K562 (cell line): ENCODE measurements around the gene FAM50A. TPM values are rescaled to one million over a fixed set of nuclear protein-coding genes. Genes with fewer than 3 reads are reported as not detected.

Experiments used
- E2F5 ChIP-seq: sonication (generic); formaldehyde crosslinking; IDR thresholded peaks from 2 replicates; pipeline ENCODE4 v1.8.0; 2022; ENCODE audit warnings: mild to moderate bottlenecking, missing genetic modification reagents
- EHMT2 ChIP-seq: fragments of 450-650 bp; IDR thresholded peaks from 2 replicates; pipeline ENCODE4 v1.6.1; 2018; ENCODE audit warnings: antibody characterized with exemption
- EP400 ChIP-seq: fragments of 450-650 bp; IDR thresholded peaks from 2 replicates; pipeline ENCODE4 v1.6.1; 2017; ENCODE audit warnings: antibody characterized with exemption, mild to moderate bottlenecking, moderate library complexity
- GABPA ChIP-seq: fragments of 200-800 bp; sonication (Bioruptor generic); conservative IDR thresholded peaks from 2 replicates; pipeline ENCODE4 v1.6.1; 2016; ENCODE audit warnings: low read depth, missing genetic modification characterization, missing compliant biosample characterization
- HDAC1 ChIP-seq, 2 experiments: fragments of 450-650 bp; IDR thresholded peaks; 2 replicates each; pipeline ENCODE4 v1.6.1; 2016 to 2017; ENCODE audit warnings: inconsistent platforms in 1 of 2, mild to moderate bottlenecking in 1 of 2, moderate library complexity in 1 of 2
- HMBOX1 ChIP-seq: sonication (generic); IDR thresholded peaks from 2 replicates; pipeline ENCODE4 v1.6.1; 2016
- NRF1 ChIP-seq, 2 experiments: fragments of 450-650 bp; IDR thresholded peaks in 1 of 2; conservative IDR thresholded peaks in 1 of 2; 2 replicates each; pipeline ENCODE4 v1.6.1; 2014; ENCODE audit warnings: mild to moderate bottlenecking in 2 of 2
- PHTF2 ChIP-seq: fragments of 250-450 bp; sonication (Bioruptor Pico); IDR thresholded peaks from 2 replicates; pipeline ENCODE4 v1.5.0; 2021; ENCODE audit warnings: mild to moderate bottlenecking
- SIN3A ChIP-seq, 2 experiments: fragments of 150-350 bp in 1 of 2; IDR thresholded peaks; 2 replicates each; pipeline ENCODE4 v1.6.1; 2011 to 2016; ENCODE audit warnings: borderline replicate concordance in 2 of 2, low read depth in 2 of 2, low read length in 2 of 2, mild to moderate bottlenecking in 2 of 2, moderate library complexity in 2 of 2; ENCODE audit not compliant: control insufficient read depth in 1 of 2
- WHSC1 ChIP-seq: IDR thresholded peaks from one replicate; pipeline ENCODE4 v1.6.1; 2012; ENCODE audit warnings: low read length, control low read depth, inconsistent platforms
- ZBTB40 ChIP-seq, 2 experiments: fragments of 450-650 bp in 1 of 2; sonication (generic) in 1 of 2; formaldehyde crosslinking in 1 of 2; IDR thresholded peaks; 2 replicates each; pipeline versions ENCODE4 v1.7.1 to v1.9.0; 2016 to 2022; ENCODE audit warnings: inconsistent platforms in 1 of 2, mild to moderate bottlenecking in 1 of 2, missing genetic modification reagents in 1 of 2
- ZBTB43 ChIP-seq: sonication (generic); formaldehyde crosslinking; IDR thresholded peaks from 2 replicates; pipeline ENCODE4 v1.8.0; 2023; ENCODE audit warnings: mild to moderate bottlenecking, missing genetic modification reagents
- ZNF197 ChIP-seq: fragments of 200-800 bp; sonication (Bioruptor generic); IDR thresholded peaks from 2 replicates; pipeline ENCODE4 v1.6.1; 2016; ENCODE audit warnings: low read depth, missing genetic modification characterization, missing compliant biosample characterization
- ZNF212 ChIP-seq: fragments of 450-650 bp; formaldehyde crosslinking; IDR thresholded peaks from 2 replicates; pipeline ENCODE4 v1.4.0; 2020; ENCODE audit warnings: mild to moderate bottlenecking
- ZNF76 ChIP-seq: fragments of 250-450 bp; sonication (Bioruptor Pico); IDR thresholded peaks from 2 replicates; pipeline ENCODE4 v1.4.0; 2020; ENCODE audit warnings: mild to moderate bottlenecking, moderate library complexity, borderline replicate concordance
- polyA plus RNA-seq, 8 experiments: library from polyadenylated mRNA; depleted of rRNA in 4 of 8; stranded (reverse) in 5 of 8; unstranded in 3 of 8; fragments of >200 nt; fragmentation: Nextera tagmentation in 2 of 8; fragmentation: Illumina TruSeq in 1 of 8; extraction: Ambion mirVana in 2 of 8; extraction: Trizol in 1 of 8; gene quantifications; 2 replicates each; pipeline versions ENCODE4 v1.2.1 to v1.2.3, GENCODE V29; 2011 to 2014; ENCODE audit warnings: inconsistent platforms in 1 of 8, missing spikeins in 1 of 8
- total RNA-seq, 7 experiments: library from RNA; depleted of rRNA in 6 of 7; stranded (reverse); fragments of >200 nt in 6 of 7; fragmentation: Illumina TruSeq in 2 of 7; extraction: Trizol in 2 of 7; gene quantifications; 2 replicates each; pipeline versions ENCODE4 v1.2.1 to v1.2.3, GENCODE V29; 2011 to 2021; ENCODE audit warnings: low replicate concordance in 1 of 7

Gene FAM50A
- total and polyA plus RNA-seq, 9 of the 15 experiments (the other 6 are each of a cell fraction or from before 2014, with no cell fraction given): 4.4 to 114 (median 67.3) TPM

GRCh38 chrX:154457491-154458115 is 13.7 kb downstream of the FAM50A start (continued):
- TF ChIP-seq HMBOX1: no peak
- 0 out of 2 replicates have a peak, but pooled peaks have one; percentile 52 for TF ChIP-seq ZNF197 (CRISPR knock-in tag)
- TF ChIP-seq HDAC1 (IDR thresholded peaks at IDR 0.05): peak in 1 of 2 experiments; percentile 50; a peak in 1 of 4 replicates
- no peak for TF ChIP-seq E2F5 (CRISPR knock-in tag)
- TF ChIP-seq GABPA (tag): 0 out of 2 replicates have a peak, but pooled peaks have one; percentile 20
- TF ChIP-seq ZNF76 (CRISPR knock-in tag): no peak
- no peak for TF ChIP-seq EHMT2
- no peak for TF ChIP-seq ZNF212 (CRISPR knock-in tag)
- TF ChIP-seq ZBTB40 (IDR thresholded peaks at IDR 0.05): 0 out of 2 replicates have a peak, but pooled peaks have one; percentile 25
- TF ChIP-seq ZBTB40 (CRISPR knock-in tag; IDR thresholded peaks at IDR 0.05): no peak
- no peak for TF ChIP-seq WHSC1
- peak in 1 of 2 experiments; percentile 32; a peak in 1 of 4 replicates for TF ChIP-seq SIN3A (IDR thresholded peaks at IDR 0.05; ENCODE audit: borderline replicate concordance in 2 of 2, control insufficient read depth in 1 of 2, low read depth in 2 of 2, low read length in 2 of 2)
- no peak for TF ChIP-seq NRF1 (conservative IDR thresholded peaks at IDR 0.05 in 1 of 2, IDR thresholded peaks at IDR 0.05 in 1 of 2)
- no peak for TF ChIP-seq ZBTB43 (CRISPR knock-in tag)
- TF ChIP-seq PHTF2 (CRISPR knock-in tag): no peak
- TF ChIP-seq EP400: 0 out of 2 replicates have a peak, but pooled peaks have one; percentile 17
